GM19025 (cell line): ENCODE measurements around the gene GLMN.
"Not testable (repeated sequence)": the region's sequence is repeated elsewhere in the genome, so short reads cannot be mapped to it uniquely, and the experiment has no call there.

Source experiments
- ATAC-seq: cut with Tn5 transposase; IDR thresholded peaks from one replicate; pipeline ENCODE4 v1.9.1; 2021; ENCODE audit warnings: mild to moderate bottlenecking, low read depth, moderate library complexity; ENCODE audit not compliant: unreplicated experiment

Gene GLMN

GRCh38 chr1:92299477-92300150 is 827 bp upstream of the GLMN start:
- no peak for ATAC-seq

- no peak for ATAC-seq
These were observed 594 bp downstream of the GLMN start for GRCh38 chr1:92298213-92298572.

GRCh38 chr1:92291372-92291999 is 7.3 kb downstream of the GLMN start:
- ATAC-seq: no peak

- ATAC-seq: not testable (repeated sequence)
These were observed 17.4 kb downstream of the GLMN start for GRCh38 chr1:92281411-92281810.

GRCh38 chr1:92279781-92280180 is 19.0 kb downstream of the GLMN start:
- ATAC-seq: not testable (repeated sequence)

GRCh38 chr1:92277105-92277723 is 21.6 kb downstream of the GLMN start:
- ATAC-seq: no peak

- no peak for ATAC-seq
These were observed 22.7 kb downstream of the GLMN start for GRCh38 chr1:92276082-92276481.

GRCh38 chr1:92274939-92275338 is 23.8 kb downstream of the GLMN start:
- no peak for ATAC-seq

- ATAC-seq: no peak
These were observed 25.7 kb downstream of the GLMN start for GRCh38 chr1:92273039-92273438.

GRCh38 chr1:92262516-92262915 is 36.3 kb downstream of the GLMN start:
- ATAC-seq: no peak

GRCh38 chr1:92259350-92259749 is 39.4 kb downstream of the GLMN start:
- ATAC-seq: no peak

- not testable (repeated sequence) for ATAC-seq
These were observed 44.1 kb downstream of the GLMN start for GRCh38 chr1:92254714-92255113.

- ATAC-seq: no peak
These were observed 54.4 kb downstream of the GLMN start for GRCh38 chr1:92244376-92244775.

- ATAC-seq: no peak
These were observed 58.8 kb downstream of the GLMN start for GRCh38 chr1:92240034-92240433.

GRCh38 chr1:92230736-92231135 is 68.1 kb downstream of the GLMN start:
- no peak for ATAC-seq

GRCh38 chr1:92228401-92228800 is 70.4 kb downstream of the GLMN start:
- no peak for ATAC-seq

- ATAC-seq: no peak
These were observed 79.8 kb downstream of the GLMN start for GRCh38 chr1:92219028-92219427.

- no peak for ATAC-seq
These were observed 80.2 kb downstream of the GLMN start for GRCh38 chr1:92218559-92218958.

GRCh38 chr1:92217721-92218120 is 81.1 kb downstream of the GLMN start, which contains the start of gene C1orf146:
TSS of gene C1orf146 (plus strand) at chr1:92217915. CDS start at chr1:92231421, 13,506 bp downstream.
- ATAC-seq: no peak

GRCh38 chr1:92211166-92211565 is 87.6 kb downstream of the GLMN start:
- ATAC-seq: no peak

- no peak for ATAC-seq
These were observed 88.1 kb downstream of the GLMN start for GRCh38 chr1:92210701-92211100.

- ATAC-seq: no peak
These were observed 95.7 kb downstream of the GLMN start for GRCh38 chr1:92203105-92203504.
